ENCODE data around the gene EDDM3A. TPM values are rescaled to one million over a fixed set of nuclear protein-coding genes. Genes with fewer than 3 reads are reported as not detected.

EDDM3A gene
- polyA plus RNA-seq, 1 of the 3 experiments (the other 2 are of a cell fraction) = not detected

GRCh38 chr14:20748439-20748838 is 2.8 kb downstream of the EDDM3A start:
- no peaks in the 10 kb centered on the region for H3K4me1 ChIP-seq (ENCODE audit: control insufficient read depth in 1 of 2, insufficient read depth in 2 of 2, low read depth in 1 of 2, low read length in 1 of 2)
- no peak for DNase-seq
- no peaks in the 10 kb centered on the region for H3K9me3 ChIP-seq
- H3K79me2 ChIP-seq (ENCODE audit: insufficient read depth) = no peaks in the 10 kb centered on the region
- no peaks in the 10 kb centered on the region for H3K9me2 ChIP-seq
- H3F3A ChIP-seq (replicated peaks; ENCODE audit: insufficient read depth) = no peaks in the 10 kb centered on the region
- CTCF ChIA-PET = no interaction called here
- WGBS (ENCODE audit: low lambda C conversion rate) = 9% methylated on average over 2 of the region's 2 CpGs
- TF ChIP-seq RXRA (IDR thresholded peaks at IDR 0.05; ENCODE audit: borderline replicate concordance, low read depth) (no peak), USF1 (IDR thresholded peaks at IDR 0.05; ENCODE audit: borderline replicate concordance, low read depth) (no peak), CHD2 (IDR thresholded peaks at IDR 0.05; ENCODE audit: low read length, partially characterized antibody) (no peak)
- TF ChIP-seq, protein P1, sequence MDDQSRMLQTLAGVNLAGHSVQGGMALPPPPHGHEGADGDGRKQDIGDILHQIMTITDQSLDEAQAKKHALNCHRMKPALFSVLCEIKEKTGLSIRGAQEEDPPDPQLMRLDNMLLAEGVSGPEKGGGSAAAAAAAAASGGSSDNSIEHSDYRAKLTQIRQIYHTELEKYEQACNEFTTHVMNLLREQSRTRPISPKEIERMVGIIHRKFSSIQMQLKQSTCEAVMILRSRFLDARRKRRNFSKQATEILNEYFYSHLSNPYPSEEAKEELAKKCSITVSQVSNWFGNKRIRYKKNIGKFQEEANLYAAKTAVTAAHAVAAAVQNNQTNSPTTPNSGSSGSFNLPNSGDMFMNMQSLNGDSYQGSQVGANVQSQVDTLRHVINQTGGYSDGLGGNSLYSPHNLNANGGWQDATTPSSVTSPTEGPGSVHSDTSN (IDR thresholded peaks at IDR 0.05) = no peak
- no peak overlapping the region for H3K27ac ChIP-seq (ENCODE audit: low read depth in 2 of 2, low read length in 1 of 2)
- H3K4me3 ChIP-seq (ENCODE audit: low read depth in 2 of 2, low read length in 1 of 2) = no peak overlapping the region
- H3K4me2 ChIP-seq = no peak overlapping the region
- H3K9ac ChIP-seq = no peak overlapping the region
- POLR2A ChIA-PET = no interaction called here
- no peak overlapping the region for H2AFZ ChIP-seq (ENCODE audit: low read depth)
- no peaks in the 10 kb centered on the region for H4K20me1 ChIP-seq (ENCODE audit: insufficient read depth)
- H3K36me3 ChIP-seq (replicated peaks in 1 of 2; ENCODE audit: control insufficient read depth in 1 of 2, insufficient read depth in 2 of 2, low read length in 1 of 2) = no peaks in the 10 kb centered on the region
- no peaks in the 10 kb centered on the region; the same call in 1 of the 2 replicates for H3K27me3 ChIP-seq (ENCODE audit: insufficient read depth)

DNA sequence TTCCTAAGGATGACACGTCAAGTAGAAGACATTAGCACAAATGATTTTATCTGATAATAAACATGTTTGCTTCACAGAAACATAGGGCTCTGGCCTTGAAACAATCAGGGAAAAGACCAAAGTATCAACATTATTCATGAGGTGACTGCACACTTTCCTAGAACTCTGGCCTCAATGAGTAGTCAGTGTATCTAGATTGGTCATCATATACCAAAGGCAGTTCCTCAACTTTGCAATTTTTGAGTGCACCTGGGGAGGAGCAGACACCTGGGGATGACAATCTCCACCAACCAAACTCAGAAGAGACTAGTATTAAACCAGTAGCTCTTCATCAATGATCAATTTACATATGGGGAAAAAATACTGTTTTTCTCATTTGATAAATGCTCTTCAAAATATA is 4.5 kb downstream of the EDDM3A start:
- H3K36me3 ChIP-seq (replicated peaks in 1 of 2; ENCODE audit: control insufficient read depth in 1 of 2, insufficient read depth in 2 of 2, low read length in 1 of 2) = no peaks in the 10 kb centered on the region
- ChIA-PET POLR2A (no interaction called here), CTCF (no interaction called here)
- no peaks in the 10 kb centered on the region for H3K4me1 ChIP-seq (ENCODE audit: control insufficient read depth in 1 of 2, insufficient read depth in 2 of 2, low read depth in 1 of 2, low read length in 1 of 2)
- WGBS (ENCODE audit: low lambda C conversion rate) = 4% methylated on average over 1 of the region's 1 CpG
- H3K79me2 ChIP-seq (ENCODE audit: insufficient read depth) = no peaks in the 10 kb centered on the region
- TF ChIP-seq TEAD4 (IDR thresholded peaks at IDR 0.05; ENCODE audit: borderline replicate concordance, insufficient read depth) (no peak), RAD21 (IDR thresholded peaks at IDR 0.05; ENCODE audit: low read length) (no peak), SIN3A (IDR thresholded peaks at IDR 0.05; ENCODE audit: borderline replicate concordance, low read depth, low read length) (no peak), EP300 (IDR thresholded peaks at IDR 0.05; ENCODE audit: borderline replicate concordance in 1 of 2, low read depth in 1 of 2, low read length in 1 of 2) (no peak), RXRA (IDR thresholded peaks at IDR 0.05; ENCODE audit: borderline replicate concordance, low read depth) (no peak), RFX5 (IDR thresholded peaks at IDR 0.05; ENCODE audit: low read length) (no peak)
- H4K20me1 ChIP-seq (ENCODE audit: insufficient read depth) = no peaks in the 10 kb centered on the region
- no peak for DNase-seq
- H3K9me2 ChIP-seq = no peaks in the 10 kb centered on the region
- no peaks in the 10 kb centered on the region; the same call in 1 of the 2 replicates for H3K27me3 ChIP-seq (ENCODE audit: insufficient read depth)
- H3K4me2 ChIP-seq = no peak overlapping the region
- H3K9ac ChIP-seq = no peak overlapping the region
- no peak overlapping the region for H3K27ac ChIP-seq (ENCODE audit: low read depth in 2 of 2, low read length in 1 of 2)
- no peaks in the 10 kb centered on the region for H3K9me3 ChIP-seq
- no peak overlapping the region for H3K4me3 ChIP-seq (ENCODE audit: low read depth in 2 of 2, low read length in 1 of 2)
- H2AFZ ChIP-seq (ENCODE audit: low read depth) = no peak overlapping the region
- no peaks in the 10 kb centered on the region for H3F3A ChIP-seq (replicated peaks; ENCODE audit: insufficient read depth)

- Histone ChIP-seq H3K79me2 (ENCODE audit: insufficient read depth) (no peaks in the 10 kb centered on the region), H2AFZ (ENCODE audit: low read depth) (no peak overlapping the region), H3K9me3 (no peaks in the 10 kb centered on the region), H3K4me1 (ENCODE audit: control insufficient read depth in 1 of 2, insufficient read depth in 2 of 2, low read depth in 1 of 2, low read length in 1 of 2) (no peaks in the 10 kb centered on the region), H4K20me1 (ENCODE audit: insufficient read depth) (no peaks in the 10 kb centered on the region), H3K9me2 (no peaks in the 10 kb centered on the region), H3K4me2 (no peak overlapping the region), H3K27ac (ENCODE audit: low read depth in 2 of 2, low read length in 1 of 2) (no peak overlapping the region), H3K36me3 (replicated peaks in 1 of 2; ENCODE audit: control insufficient read depth in 1 of 2, insufficient read depth in 2 of 2, low read length in 1 of 2) (no peaks in the 10 kb centered on the region), H3F3A (replicated peaks; ENCODE audit: insufficient read depth) (no peaks in the 10 kb centered on the region), H3K27me3 (ENCODE audit: insufficient read depth) (no peaks in the 10 kb centered on the region; the same call in 1 of the 2 replicates), H3K4me3 (ENCODE audit: low read depth in 2 of 2, low read length in 1 of 2) (no peak overlapping the region), H3K9ac (no peak overlapping the region)
- 2% methylated on average over 5 of the region's 5 CpGs for WGBS (ENCODE audit: low lambda C conversion rate)
- DNase-seq = no peak
- ChIA-PET CTCF (no interaction called here), POLR2A (no interaction called here)
- no peak for TF ChIP-seq ZBTB33 (IDR thresholded peaks at IDR 0.05; ENCODE audit: borderline replicate concordance, low read depth)
- TF ChIP-seq FOXJ3 (CRISPR knock-in tag; IDR thresholded peaks at IDR 0.05) = no peak
- TF ChIP-seq, protein P1 (IDR thresholded peaks at IDR 0.05) = no peak
- no peak for TF ChIP-seq RCOR1 (IDR thresholded peaks at IDR 0.05; ENCODE audit: low read length)
- no peak for TF ChIP-seq MEF2A (IDR thresholded peaks at IDR 0.05; ENCODE audit: borderline replicate concordance, low read depth)
- TF ChIP-seq SMC3 (IDR thresholded peaks at IDR 0.05; ENCODE audit: low read depth, low read length) = no peak
- no peak for TF ChIP-seq CHD2 (IDR thresholded peaks at IDR 0.05; ENCODE audit: low read length, partially characterized antibody)
- no peak for TF ChIP-seq RXRA (IDR thresholded peaks at IDR 0.05; ENCODE audit: borderline replicate concordance, low read depth)
- TF ChIP-seq POLR2AphosphoS5 (IDR thresholded peaks at IDR 0.05; ENCODE audit: low read depth, low read length) = no peak
- TF ChIP-seq MAX (IDR thresholded peaks at IDR 0.05; ENCODE audit: low read depth) = no peak
These were observed 6.4 kb downstream of the EDDM3A start for GRCh38 chr14:20751963-20752562.
